HG03342 (cell line): Measurements from ENCODE around the gene TTLL11.

Source experiments
- ATAC-seq: cut with Tn5 transposase; IDR thresholded peaks from one replicate; pipeline ENCODE4 v1.9.1; 2021; ENCODE audit warnings: mild to moderate bottlenecking, moderate library complexity; ENCODE audit not compliant: unreplicated experiment

TTLL11 gene

DNA sequence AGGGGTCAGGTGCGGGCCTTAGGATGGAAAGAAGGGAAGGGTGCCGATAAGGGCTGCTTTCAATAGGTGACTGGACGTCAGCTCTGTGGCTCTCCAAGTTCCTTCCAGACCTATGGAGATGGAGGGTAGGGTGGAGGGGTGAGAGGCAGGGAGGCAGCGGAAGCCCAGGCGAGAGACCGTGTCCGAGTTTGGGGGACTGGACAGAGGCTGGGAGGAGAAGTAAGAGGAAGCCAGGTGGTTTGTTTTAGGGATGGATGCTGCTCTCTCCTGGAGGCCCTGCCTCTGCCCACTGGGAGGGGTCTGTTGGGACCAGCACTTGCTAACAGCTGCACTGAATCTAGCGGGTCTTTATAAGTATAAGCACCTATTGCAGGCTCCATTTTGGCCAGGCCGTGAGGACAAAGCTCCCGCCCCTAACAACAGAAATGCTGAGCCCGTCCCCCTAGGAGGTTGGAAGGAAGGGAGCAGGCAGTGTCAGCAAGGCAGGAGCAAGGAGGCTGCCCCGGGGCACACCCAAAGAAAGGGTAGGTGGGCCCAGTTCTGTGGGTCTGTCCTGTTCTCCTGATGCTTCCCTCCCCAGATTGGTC lies 274.2 kb downstream of the TTLL11 start:
- no peak for ATAC-seq

DNA sequence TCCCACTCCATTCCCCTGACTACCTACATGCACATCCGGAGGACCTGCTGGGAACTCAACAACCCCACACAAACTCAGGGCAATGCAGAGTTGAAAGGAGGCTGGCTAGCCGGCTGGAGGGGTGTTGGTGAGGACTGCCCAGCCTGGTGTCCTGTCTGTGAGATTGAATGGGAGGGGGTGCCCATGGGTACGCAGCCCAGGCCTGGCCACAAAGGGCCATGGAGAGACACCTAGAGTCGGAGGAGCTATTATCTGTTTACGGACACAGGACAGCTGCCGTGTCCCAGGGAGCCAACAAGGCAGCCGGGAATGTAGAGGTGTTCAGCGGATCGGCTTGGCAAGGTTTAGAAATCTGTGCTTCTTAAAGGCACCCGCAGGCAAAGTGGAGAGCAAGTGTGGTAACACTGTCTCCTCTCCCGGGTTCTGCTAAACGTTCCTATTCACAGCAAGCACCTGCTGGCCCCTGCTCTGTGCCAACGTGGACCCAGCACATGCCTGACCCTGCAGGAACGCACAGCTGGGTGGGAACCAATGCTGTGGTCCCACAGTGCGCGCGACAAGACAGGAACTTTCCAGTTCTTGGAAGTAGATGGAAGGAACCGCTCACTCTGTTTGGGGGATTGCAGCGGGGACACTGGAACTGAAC lies 275.0 kb downstream of the TTLL11 start:
- ATAC-seq: no peak

DNA sequence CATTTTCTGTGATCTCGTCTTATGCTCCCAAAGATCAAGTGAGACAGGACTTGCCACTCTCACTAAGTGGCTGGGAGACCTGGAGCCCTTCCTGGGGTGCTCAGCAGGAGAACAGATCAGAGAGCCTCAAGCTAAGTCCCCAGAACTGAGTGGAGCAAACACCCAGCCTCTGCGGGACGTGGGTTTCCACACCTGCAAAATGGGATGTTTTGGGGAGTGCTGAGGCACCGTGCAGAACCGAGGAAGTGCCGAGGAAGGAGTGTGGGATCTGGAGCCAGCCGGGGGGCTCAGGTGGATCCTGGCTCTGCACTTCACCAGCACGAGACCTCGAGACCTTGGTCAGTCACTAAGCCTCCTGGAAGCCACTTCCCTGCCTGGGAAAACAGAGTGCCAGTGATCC lies 275.6 kb downstream of the TTLL11 start:
- no peak for ATAC-seq

DNA sequence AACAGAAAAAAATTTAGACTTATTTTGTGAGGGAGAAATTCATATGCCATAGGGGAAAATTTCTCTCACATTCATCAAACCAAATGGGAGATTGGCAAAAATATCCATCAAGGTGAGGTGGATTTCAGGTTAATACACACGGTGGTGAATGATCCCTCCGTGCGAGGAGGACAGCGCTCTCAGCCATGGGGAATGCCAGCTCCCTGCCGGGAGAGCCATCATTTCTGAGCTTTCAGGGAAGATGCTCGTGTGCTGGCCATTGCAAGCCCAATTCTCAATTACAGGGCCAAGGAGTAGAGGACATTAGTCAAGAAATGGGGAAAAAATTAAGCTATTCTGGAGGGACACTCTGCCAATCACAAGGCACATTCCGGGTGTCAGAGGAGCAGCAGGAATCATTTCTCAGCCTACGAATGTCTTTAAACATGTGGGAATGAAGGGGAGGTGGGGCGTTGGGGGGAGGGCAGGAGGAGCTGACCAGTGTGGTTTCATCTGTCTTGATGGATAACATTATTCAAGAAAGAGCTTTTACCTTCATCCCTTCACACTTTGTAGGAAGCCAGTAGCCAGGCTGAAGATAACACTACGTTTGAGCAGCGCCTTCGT lies 276.2 kb downstream of the TTLL11 start:
- no peak for ATAC-seq

DNA sequence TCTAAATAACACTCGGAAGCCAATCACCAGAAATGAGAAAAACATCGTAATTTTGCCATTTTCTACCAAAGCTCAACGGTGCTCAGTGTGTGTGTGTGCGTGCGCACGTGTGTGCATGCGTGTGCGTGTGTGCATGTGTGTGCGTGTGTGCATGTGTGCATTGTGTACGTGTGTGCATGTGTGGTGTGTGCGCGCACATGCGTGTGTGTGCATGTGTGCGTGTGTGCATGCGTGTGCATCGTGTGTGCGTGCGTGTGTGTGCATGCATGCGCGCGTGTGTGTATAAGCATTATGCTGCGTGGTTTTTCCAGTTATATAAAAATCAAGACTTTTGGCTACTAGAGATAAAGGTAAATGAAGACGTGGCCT lies 276.7 kb downstream of the TTLL11 start:
- no peak for ATAC-seq

GRCh38 chr9:121815546-121816448 lies 277.3 kb downstream of the TTLL11 start:
- no peak for ATAC-seq

- ATAC-seq: no peak
Measured at GRCh38 chr9:121815084-121815483, 278.0 kb downstream of the TTLL11 start.

DNA sequence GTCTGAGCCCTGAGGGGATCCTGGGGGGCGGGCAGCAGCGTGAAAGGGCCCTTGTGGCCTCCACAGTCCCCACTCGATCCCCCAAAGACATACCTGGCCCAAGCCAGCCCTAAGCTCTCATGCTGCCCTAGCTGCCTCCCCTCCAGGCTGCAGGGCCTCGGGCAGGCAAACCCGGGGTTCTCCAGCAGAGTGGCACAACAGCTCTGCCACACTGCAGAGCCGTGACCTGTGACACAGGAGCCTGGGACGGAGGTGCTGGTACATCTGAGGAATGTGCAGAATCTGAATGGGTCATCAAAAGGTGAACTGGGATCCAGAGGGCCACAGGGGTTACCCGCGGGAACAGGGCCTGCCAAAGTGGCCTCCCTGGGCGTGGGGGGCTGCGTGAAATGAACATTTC lies 278.5 kb downstream of the TTLL11 start:
- ATAC-seq: no peak

GRCh38 chr9:121813519-121814210 lies 279.4 kb downstream of the TTLL11 start:
- no peak for ATAC-seq

- ATAC-seq: no peak
Measured at GRCh38 chr9:121812159-121812735, 280.9 kb downstream of the TTLL11 start.

DNA sequence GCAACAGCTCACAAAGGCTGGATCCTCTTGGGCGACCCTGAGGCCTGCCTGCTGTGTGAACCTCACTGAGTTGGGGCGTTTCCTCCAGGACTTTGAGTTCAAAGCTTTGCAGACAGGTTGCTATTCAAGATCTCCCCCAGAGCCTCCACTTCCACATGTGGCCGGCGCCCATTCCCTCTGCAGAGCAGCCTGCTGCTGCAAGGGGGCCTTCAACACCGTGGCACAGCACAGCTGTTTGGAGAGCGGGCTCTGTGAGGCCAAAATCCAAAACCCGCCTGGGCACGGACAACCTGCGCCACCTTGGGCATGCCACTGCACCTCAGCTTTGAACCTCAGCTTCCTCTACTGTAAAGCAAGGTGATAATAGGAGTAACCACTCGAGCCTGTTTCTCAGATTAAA lies 281.4 kb downstream of the TTLL11 start:
- ATAC-seq: no peak

DNA sequence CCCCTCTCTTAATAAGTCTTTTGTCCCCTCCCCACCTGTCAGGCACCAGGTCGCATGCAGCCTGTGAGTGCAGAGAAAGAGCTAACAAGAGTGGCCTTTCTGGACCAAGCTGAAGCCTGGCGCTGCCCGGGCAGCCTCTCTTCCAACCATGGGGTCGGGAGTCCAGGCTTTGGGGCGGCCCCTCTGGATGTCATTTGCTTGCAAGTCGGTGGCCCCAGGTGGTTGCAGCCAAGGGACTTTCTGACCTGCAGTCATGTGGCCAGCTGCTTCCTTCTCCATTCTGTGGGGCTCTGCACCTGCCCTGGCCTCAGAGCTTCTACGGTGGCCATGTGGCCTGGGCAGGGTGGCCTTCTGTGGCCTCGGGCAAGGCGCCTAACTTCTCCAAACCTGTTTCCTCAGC lies 282.0 kb downstream of the TTLL11 start:
- ATAC-seq: no peak

- no peak for ATAC-seq
Measured at GRCh38 chr9:121810489-121810888, 282.6 kb downstream of the TTLL11 start.

GRCh38 chr9:121809356-121810050 lies 283.6 kb downstream of the TTLL11 start:
- ATAC-seq: no peak

GRCh38 chr9:121808781-121809180 lies 284.3 kb downstream of the TTLL11 start:
- no peak for ATAC-seq

DNA sequence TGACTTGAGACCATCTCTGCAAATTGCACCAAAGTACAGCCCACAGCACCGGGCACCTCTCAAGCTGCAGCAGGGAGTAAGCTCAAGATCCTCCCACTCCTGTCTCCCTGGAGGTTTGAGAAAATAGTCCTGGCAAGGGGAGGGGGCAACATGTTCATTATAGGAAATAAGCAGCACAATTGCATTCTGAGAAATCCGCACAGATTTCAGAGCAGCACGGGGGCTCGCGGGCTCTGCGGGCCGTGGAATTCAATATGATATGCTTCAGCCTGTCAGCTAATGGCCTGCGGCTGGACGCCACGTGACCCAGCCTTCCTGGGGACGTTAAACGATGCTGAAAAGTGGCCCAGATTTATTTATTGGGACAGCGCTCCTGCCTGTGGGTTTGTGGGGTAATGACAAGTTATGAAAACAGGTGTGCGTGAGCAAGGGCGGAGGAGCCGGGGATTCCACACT lies 285.3 kb downstream of the TTLL11 start:
- no peak for ATAC-seq

DNA sequence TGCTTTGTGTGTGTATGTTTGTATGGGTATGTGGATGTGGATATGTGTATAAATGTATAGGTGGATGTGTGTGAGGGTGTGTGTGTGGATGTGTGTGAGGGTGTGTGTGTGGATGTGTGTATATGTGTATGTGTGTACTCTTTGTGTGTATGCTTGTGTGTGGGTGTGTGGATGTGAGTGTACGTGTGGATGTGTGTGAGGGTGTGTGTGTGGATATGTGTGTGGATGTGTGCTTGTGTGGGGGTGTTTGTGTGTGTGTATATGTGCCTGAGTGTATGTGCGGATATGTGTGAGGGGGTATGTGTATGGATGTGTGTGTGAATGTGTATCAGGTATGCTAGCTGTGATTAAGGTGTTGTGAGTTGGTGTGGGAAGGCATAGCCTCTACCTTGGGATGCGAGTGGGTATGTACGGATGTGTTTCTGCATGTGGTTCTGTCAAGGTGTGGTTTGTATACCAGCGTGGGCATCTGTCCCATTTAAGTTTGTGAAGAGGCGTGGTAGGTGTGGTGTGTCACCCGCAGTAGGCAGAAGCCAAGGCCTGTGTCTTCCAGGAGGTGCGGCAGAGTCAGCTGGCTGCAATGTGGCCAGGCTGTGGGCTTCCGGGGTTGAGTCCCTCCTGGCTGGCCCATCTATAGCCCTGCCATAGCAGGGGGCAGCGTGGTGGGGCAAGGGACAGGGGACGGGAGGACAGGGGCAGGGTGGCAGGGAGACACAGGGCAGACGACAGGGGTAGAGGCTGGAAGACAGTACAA lies 285.9 kb downstream of the TTLL11 start:
- ATAC-seq: no peak

- no peak for ATAC-seq
Measured at GRCh38 chr9:121802753-121803152, 290.4 kb downstream of the TTLL11 start.

DNA sequence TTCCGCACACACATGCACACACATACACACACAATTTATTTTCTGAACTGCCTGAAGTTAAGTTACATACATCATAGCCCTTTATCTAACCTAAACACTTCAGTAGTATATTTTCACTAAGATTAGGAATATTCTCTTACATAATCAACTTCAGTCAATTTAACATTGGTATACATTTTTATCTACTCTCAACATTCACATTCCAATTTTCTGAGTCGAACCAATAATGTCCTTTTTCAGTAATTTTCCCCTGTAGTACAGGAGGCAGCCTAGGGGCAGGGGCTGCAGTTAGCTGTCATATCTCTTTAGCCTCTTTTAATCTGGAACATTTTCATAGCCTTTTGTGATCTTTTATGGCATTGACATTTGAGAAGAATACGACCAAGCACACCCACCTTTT lies 291.5 kb downstream of the TTLL11 start:
- ATAC-seq: no peak
